ENCODE data around the gene OR8D2.

DNA sequence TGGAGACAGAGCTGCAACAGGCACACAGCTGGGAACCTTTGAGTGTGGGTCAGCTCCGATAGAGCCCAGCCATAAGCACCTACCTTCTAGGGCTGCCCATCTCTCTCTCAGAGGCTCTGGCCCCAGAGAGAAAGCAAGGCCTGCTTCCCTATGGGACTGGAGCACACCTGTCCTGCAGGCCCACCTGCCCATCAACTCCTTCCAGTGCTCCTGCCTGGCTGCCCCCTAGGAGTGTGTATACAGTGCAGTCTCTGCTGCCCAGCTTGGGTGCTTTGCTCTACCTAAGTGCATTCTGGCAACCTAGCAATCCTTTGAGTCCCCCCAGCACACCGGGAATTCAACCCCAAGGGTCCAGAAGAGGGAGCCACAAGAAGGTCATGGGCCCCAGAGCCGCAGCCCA lies 42.8 kb downstream of the OR8D2 start:
- TF ChIP-seq POLR2A (IDR thresholded peaks at IDR 0.05) (no peak), CTCF (IDR thresholded peaks at IDR 0.05) (no peak)

Data from lower leg skin (tissue), 3 donors.